Endothelial cell of umbilical vein (primary cell): ENCODE measurements around the gene EXO5. TPM values are rescaled to one million over a fixed set of nuclear protein-coding genes. Genes with fewer than 3 reads are reported as not detected.

Experiments used
- BruUV-seq: library from RNA; stranded (reverse); fragments of 400-500 nt; replicated peaks from 2 replicates; lab custom pipeline; 2021; lab: Mats Ljungman, UMichigan
- CTCF ChIA-PET: fragments of 300-600, 350-600 bp; sonication (Branson Sonifier 250); formaldehyde crosslinking; loops from one replicate; lab custom pipeline; 2021; ENCODE audit warnings: antibody characterized with exemption, inconsistent platforms; lab: Charles Lee
- POLR2A ChIA-PET: fragments of 300-600, 350-600 bp; sonication (Branson Sonifier 250); formaldehyde crosslinking; loops from one replicate; lab custom pipeline; 2021; ENCODE audit warnings: antibody characterized with exemption, inconsistent platforms; lab: Charles Lee
- DNase-seq: peaks from one replicate; pipeline ENCODE4 v3.0.0-alpha.2; 2011; ENCODE audit warnings: low read depth, low spot score
- FAIRE-seq: peaks from 2 replicates; lab custom pipeline; 2011; peaks lifted over from hg19 to GRCh38; lab: Jason Lieb, UNC
- H2AFZ ChIP-seq: 2 replicates; pipeline ENCODE4 v1.6.0; 2012; ENCODE audit warnings: low read depth, low read length, control low read depth, inconsistent platforms
- H3K27ac ChIP-seq: 2 replicates; pipeline ENCODE4 v1.5.1; 2011; ENCODE audit warnings: low read depth, mild to moderate bottlenecking, control low read depth, low read length, moderate library complexity; ENCODE audit not compliant: insufficient read depth
- H3K27me3 ChIP-seq, 2 experiments: 2 replicates each; pipeline versions ENCODE4 v1.6.0 to v1.6.1; 2011; ENCODE audit warnings: low read length in 2 of 2, mixed read lengths in 1 of 2; ENCODE audit not compliant: control insufficient read depth in 2 of 2, insufficient read depth in 2 of 2
- H3K36me3 ChIP-seq, 2 experiments: 2 replicates in 1 of 2; 3 replicates in 1 of 2; pipeline ENCODE4 v1.5.1; 2011; ENCODE audit warnings: low read length in 2 of 2, mild to moderate bottlenecking in 1 of 2, moderate library complexity in 1 of 2; ENCODE audit not compliant: control insufficient read depth in 2 of 2, insufficient read depth in 2 of 2; ENCODE audit errors: extremely low read depth in 1 of 2
- H3K4me1 ChIP-seq: 3 replicates; pipeline ENCODE4 v1.5.1; 2011; ENCODE audit warnings: mild to moderate bottlenecking, low read length; ENCODE audit not compliant: control insufficient read depth, insufficient read depth; ENCODE audit errors: extremely low read depth
- H3K4me2 ChIP-seq: 2 replicates; pipeline ENCODE4 v1.6.1; 2011; ENCODE audit warnings: low read length, control low read depth, mixed read lengths; ENCODE audit not compliant: insufficient read depth
- H3K4me3 ChIP-seq, 3 experiments: fragments of 200-600 bp in 1 of 3; sonication (generic), shearing (Covaris generic) in 1 of 3; replicated peaks in 1 of 3; 2 replicates each; pipeline ENCODE4 v1.5.1; 2011 to 2016; ENCODE audit warnings: control low read depth in 3 of 3, low read length in 3 of 3, mild to moderate bottlenecking in 2 of 3, inconsistent platforms in 1 of 3, low read depth in 1 of 3, moderate library complexity in 1 of 3; ENCODE audit not compliant: insufficient read depth in 1 of 3
- H3K79me2 ChIP-seq: 2 replicates; pipeline ENCODE4 v1.6.0; 2012; ENCODE audit warnings: low read length, inconsistent platforms; ENCODE audit not compliant: control insufficient read depth, insufficient read depth
- H3K9ac ChIP-seq: replicated peaks from 2 replicates; pipeline ENCODE3; 2011; ENCODE audit warnings: low read length, control low read depth; ENCODE audit not compliant: insufficient read depth; ENCODE audit errors: extremely low read depth
- H3K9me1 ChIP-seq: replicated peaks from 3 replicates; pipeline ENCODE4 v1.6.0; 2011; ENCODE audit warnings: mild to moderate bottlenecking, low read length; ENCODE audit not compliant: control insufficient read depth, insufficient read depth; ENCODE audit errors: extremely low read depth
- H3K9me3 ChIP-seq: replicated peaks from 2 replicates; pipeline ENCODE4 v1.5.1; 2012; ENCODE audit warnings: low read length, inconsistent platforms; ENCODE audit not compliant: control insufficient read depth, insufficient read depth
- H4K20me1 ChIP-seq: replicated peaks from 2 replicates; pipeline ENCODE3; 2011; ENCODE audit warnings: mild to moderate bottlenecking, low read length; ENCODE audit not compliant: control insufficient read depth, insufficient read depth; ENCODE audit errors: extremely low read depth
- CTCF ChIP-seq, 2 donors: IDR thresholded peaks; 1 replicate in 1 of 2; 2 replicates in 1 of 2; pipeline ENCODE4 v1.5.1; 2011; ENCODE audit warnings: low read length in 2 of 2, mild to moderate bottlenecking in 2 of 2, moderate library complexity in 2 of 2, control low read depth in 1 of 2, inconsistent platforms in 1 of 2, low read depth in 1 of 2; ENCODE audit not compliant: insufficient read depth in 1 of 2; ENCODE audit errors: extremely low read depth in 1 of 2
- EZH2 ChIP-seq: IDR thresholded peaks from 2 replicates; pipeline ENCODE4 v1.6.1; 2012; ENCODE audit warnings: borderline replicate concordance, low read depth, mild to moderate bottlenecking, moderate library complexity, low read length, inconsistent platforms; ENCODE audit not compliant: severe bottlenecking
- FOS ChIP-seq: IDR thresholded peaks from 2 replicates; pipeline ENCODE4 v1.6.1; 2011; ENCODE audit warnings: mild to moderate bottlenecking, low read length, moderate library complexity, borderline replicate concordance; ENCODE audit not compliant: insufficient read depth
- GATA2 ChIP-seq: IDR thresholded peaks from 2 replicates; pipeline ENCODE4 v1.7.0; 2011; ENCODE audit warnings: low read depth, mild to moderate bottlenecking, moderate library complexity, mixed read lengths, low read length; ENCODE audit not compliant: insufficient read length, insufficient read depth
- JUN ChIP-seq: IDR thresholded peaks from 2 replicates; pipeline ENCODE4 v1.6.1; 2011; ENCODE audit warnings: borderline replicate concordance, low read depth; ENCODE audit not compliant: insufficient read length, insufficient read depth
- MAX ChIP-seq: IDR thresholded peaks from 2 replicates; pipeline ENCODE4 v1.6.1; 2011; ENCODE audit not compliant: insufficient read depth, insufficient read length
- MYC ChIP-seq: IDR thresholded peaks from one replicate; pipeline ENCODE4 v1.6.1; 2011; ENCODE audit warnings: mild to moderate bottlenecking, low read depth, low read length
- POLR2A ChIP-seq: IDR thresholded peaks from 2 replicates; pipeline ENCODE4 v1.6.1; 2012; ENCODE audit warnings: low read depth, mild to moderate bottlenecking, control low read depth, low read length
- POLR2AphosphoS5 ChIP-seq: IDR thresholded peaks from 2 replicates; pipeline ENCODE4 v1.6.1; 2012; ENCODE audit warnings: low read depth, mild to moderate bottlenecking, control low read depth, low read length, moderate library complexity; ENCODE audit not compliant: insufficient read depth
- dilution Hi-C: fragments of 300-500 bp; cut with MboI; formaldehyde crosslinking; loops from one replicate; pipeline ENCODE4 v1.15.0; 2019; ENCODE audit warnings: low sequenced_read_pairs; ENCODE audit not compliant: extremely low pct_ligation_motif_present
- intact Hi-C: fragments of 100-400 bp; cut with micrococcal nuclease; formaldehyde crosslinking; loops from one replicate; pipeline ENCODE4 v1.10.0; 2022
- polyA plus RNA-seq, 4 experiments: library from polyadenylated mRNA; depleted of rRNA in 3 of 4; stranded (reverse) in 3 of 4; unstranded in 1 of 4; fragments of >200 nt; gene quantifications; 2 replicates each; pipeline versions ENCODE4 v1.2.1 to v1.2.3, GENCODE V29; 2011 to 2012; ENCODE audit warnings: missing spikeins in 1 of 4
- total RNA-seq: library from RNA; stranded (reverse); gene quantifications from 2 replicates; pipeline ENCODE4 v1.2.3, GENCODE V29; 2021

Gene EXO5
- total and polyA plus RNA-seq, 2 donors (not counting 3 experiments of a cell fraction or from before 2014, with no cell fraction given), result 7.0 to 13.0 TPM

GRCh38 chr1:40477678-40478053, 30.9 kb upstream of the EXO5 start:
- no peak overlapping the region for H3K27ac ChIP-seq
- H3K36me3 ChIP-seq, result no peaks in the 10 kb centered on the region
- H2AFZ ChIP-seq, result peak overlapping the region; percentile 99
- H3K9ac ChIP-seq, result peak overlapping the region; percentile 74
- peak overlapping the region; percentile 95 for H3K4me2 ChIP-seq
- no peak for TF ChIP-seq MAX
- no peak for TF ChIP-seq EZH2
- TF ChIP-seq CTCF (IDR thresholded peaks at IDR 0.05; ENCODE audit: extremely low read depth in 1 of 2, insufficient read depth in 1 of 2, low read depth in 1 of 2, low read length in 2 of 2), result no peak
- TF ChIP-seq GATA2, result no peak
- TF ChIP-seq MYC, result no peak
- TF ChIP-seq FOS, result no peak
- TF ChIP-seq JUN, result no peak
- no peak for TF ChIP-seq POLR2A
- no peak for TF ChIP-seq POLR2AphosphoS5
- dilution Hi-C loops, result no loop called here
- DNase-seq, result peak; percentile 9
- peak overlapping the region; percentile 40 to 95 (median 95) for H3K4me3 ChIP-seq
- CTCF ChIA-PET, result interaction anchor here (0.6 to 3.1 kb wide), 7 partner anchors 26 to 435 kb away, joined by 3 to 18 read pairs (median 4); partner anchors contain the start of genes ZFP69B and ZNF684
- H3K4me1 ChIP-seq, result peaks cover 12% of the 10 kb centered on the region
- no peaks in the 10 kb centered on the region for H3K9me3 ChIP-seq
- no peaks in the 10 kb centered on the region for H3K27me3 ChIP-seq
- no peaks in the 10 kb centered on the region for H3K9me1 ChIP-seq
- intact Hi-C loops, result loop anchor here (1.0 to 2.0 kb wide), 3 partner anchors 27 to 54 kb away; partner anchors contain the start of genes EXO5, ZFP69B and ZNF684
- H4K20me1 ChIP-seq, result no peaks in the 10 kb centered on the region
- FAIRE-seq, result no peak
- H3K79me2 ChIP-seq, result no peaks in the 10 kb centered on the region
- BruUV-seq, result no TSS peak
- POLR2A ChIA-PET, result interaction anchor here (1.2 kb wide), 1 partner anchor 31 kb away, joined by 4 read pairs; the partner anchor contains the start of gene EXO5
